ENCODE measurements around the gene NTSR1.

DNA sequence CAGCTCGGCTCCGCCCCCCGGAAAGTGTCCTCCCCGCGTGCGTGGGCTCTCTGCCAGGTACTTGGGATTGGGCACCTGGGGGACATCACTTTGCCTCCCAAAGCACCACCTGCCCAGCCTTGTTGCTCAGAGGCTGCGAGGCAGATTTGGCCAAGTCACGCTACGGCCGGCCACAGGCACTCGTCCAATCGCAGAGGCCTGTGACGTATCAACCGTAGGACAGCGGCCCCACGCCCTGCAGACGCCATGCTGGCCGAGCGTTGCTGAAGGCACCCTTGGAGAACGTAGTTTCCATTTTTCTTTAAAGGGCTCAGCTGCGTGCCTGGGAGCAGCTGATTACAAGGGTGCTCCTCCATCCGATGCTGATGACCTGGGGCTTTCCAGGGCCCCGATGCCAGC, 3.1 kb downstream of the NTSR1 start:
- TF ChIP-seq CTCF (IDR thresholded peaks at IDR 0.05) (no peak), POLR2A (IDR thresholded peaks at IDR 0.05) (no peak)
